Coronary artery (tissue), 2 donors: ENCODE measurements around the gene ZNF621.

Source experiments
- DNase-seq: peaks from one replicate; pipeline ENCODE4 v3.0.0-alpha.2; 2017; ENCODE audit warnings: low spot score
- H3K27ac ChIP-seq, 2 donors: fragments of 200-600 bp; sonication (generic); one replicate each; pipeline ENCODE4 v1.5.1; 2016 to 2019
- H3K4me3 ChIP-seq: fragments of 200-600 bp; sonication (generic); 2 replicates; pipeline ENCODE4 v1.5.1; 2016; ENCODE audit warnings: mild to moderate bottlenecking, moderate library complexity
- CTCF ChIP-seq: fragments of 200-600 bp; sonication (generic); IDR thresholded peaks from one replicate; pipeline ENCODE4 v1.5.1; 2019; ENCODE audit warnings: antibody characterized with exemption

The ZNF621 gene

GRCh38 chr3:40583691-40584090 is 58.9 kb downstream of the ZNF621 start:
- H3K4me3 ChIP-seq = no peak overlapping the region
- DNase-seq = no peak
- H3K27ac ChIP-seq = no peak overlapping the region
- no peak for TF ChIP-seq CTCF

GRCh38 chr3:40584625-40585189 is 59.9 kb downstream of the ZNF621 start:
- Histone ChIP-seq H3K4me3 (peak overlapping the region; percentile 1), H3K27ac (no peak overlapping the region)
- peak; percentile 95 for TF ChIP-seq CTCF
- DNase-seq = peak; percentile 90

- no peak for DNase-seq
- H3K4me3 ChIP-seq = no peak overlapping the region
- TF ChIP-seq CTCF = no peak
- no peak overlapping the region for H3K27ac ChIP-seq
These were observed 60.7 kb downstream of the ZNF621 start for GRCh38 chr3:40585381-40586016.

- no peak for TF ChIP-seq CTCF
- Histone ChIP-seq H3K27ac (no peak overlapping the region), H3K4me3 (no peak overlapping the region)
- DNase-seq = no peak
These were observed 62.1 kb downstream of the ZNF621 start for GRCh38 chr3:40586901-40587300.

- H3K27ac ChIP-seq = no peak overlapping the region
- no peak for TF ChIP-seq CTCF
- no peak for DNase-seq
These were observed 63.6 kb downstream of the ZNF621 start for GRCh38 chr3:40588406-40588805.

More at GRCh38 chr3:40588406-40588805, 63.6 kb downstream of the ZNF621 start:
- no peak overlapping the region for H3K4me3 ChIP-seq
